Type B pancreatic cell (in vitro differentiated cells): ENCODE results near the gene IL36A. TPM values are rescaled to one million over a fixed set of nuclear protein-coding genes. Genes with fewer than 3 reads are reported as not detected.

Source experiments
- DNase-seq: peaks from one replicate; pipeline ENCODE4 v3.0.0; 2021; ENCODE audit warnings: mixed read lengths; ENCODE audit not compliant: unreplicated experiment; ENCODE audit errors: extremely low spot score
- H3K27ac Mint-ChIP-seq: 2 replicates; pipeline ENCODE4 v1.8.0; 2021; ENCODE audit warnings: mild to moderate bottlenecking, mixed read lengths
- H3K27me3 Mint-ChIP-seq: 2 replicates; pipeline ENCODE4 v1.8.0; 2021; ENCODE audit warnings: mixed read lengths
- H3K36me3 Mint-ChIP-seq: 2 replicates; pipeline ENCODE4 v1.8.0; 2021; ENCODE audit warnings: mixed read lengths
- H3K4me1 Mint-ChIP-seq: one replicate; pipeline ENCODE4 v1.8.0; 2021; ENCODE audit warnings: mixed read lengths; ENCODE audit not compliant: unreplicated experiment
- H3K4me3 Mint-ChIP-seq: 2 replicates; pipeline ENCODE4 v1.8.0; 2021; ENCODE audit warnings: mild to moderate bottlenecking, mixed read lengths
- H3K9me3 Mint-ChIP-seq: 2 replicates; pipeline ENCODE4 v1.8.0; 2021; ENCODE audit warnings: mixed read lengths
- CTCF ChIP-seq: fragments of 200-600 bp; sonication (generic); conservative IDR thresholded peaks from 2 replicates; pipeline ENCODE4 v1.5.0; 2021; ENCODE audit warnings: antibody characterized with exemption, mild to moderate bottlenecking
- total RNA-seq: library from RNA; stranded (reverse); gene quantifications from 2 replicates; pipeline ENCODE4 v1.2.1, GENCODE V29; 2021; ENCODE audit warnings: low replicate concordance

Gene IL36A
- total RNA-seq, 1 donor from 2014 or later = not detected

GRCh38 chr2:112979731-112980130 is 25.5 kb upstream of the IL36A start:
- Mint-ChIP-seq H3K4me1 (no peaks in the 10 kb centered on the region), H3K27me3 (peaks cover 23% of the 10 kb centered on the region), H3K4me3 (no peak overlapping the region), H3K9me3 (no peaks in the 10 kb centered on the region), H3K27ac (no peak overlapping the region), H3K36me3 (no peaks in the 10 kb centered on the region)
- no peak for TF ChIP-seq CTCF
- no peak for DNase-seq

- Mint-ChIP-seq H3K4me1 (no peaks in the 10 kb centered on the region), H3K36me3 (no peaks in the 10 kb centered on the region), H3K9me3 (no peaks in the 10 kb centered on the region), H3K27me3 (peaks cover 21% of the 10 kb centered on the region), H3K4me3 (no peak overlapping the region), H3K27ac (no peak overlapping the region)
- no peak for DNase-seq
- no peak for TF ChIP-seq CTCF
Measured at GRCh38 chr2:112980537-112980936, 24.7 kb upstream of the IL36A start.

- Mint-ChIP-seq H3K27me3 (peaks cover 3% of the 10 kb centered on the region), H3K4me1 (no peaks in the 10 kb centered on the region), H3K9me3 (no peaks in the 10 kb centered on the region), H3K36me3 (no peaks in the 10 kb centered on the region), H3K4me3 (no peak overlapping the region), H3K27ac (no peak overlapping the region)
- no peak for TF ChIP-seq CTCF
- DNase-seq = no peak
Measured at GRCh38 chr2:112985090-112985489, 20.2 kb upstream of the IL36A start.

GRCh38 chr2:112989611-112990010 is 15.6 kb upstream of the IL36A start:
- Mint-ChIP-seq H3K27me3 (peaks cover 6% of the 10 kb centered on the region), H3K4me3 (no peak overlapping the region), H3K27ac (no peak overlapping the region), H3K36me3 (no peaks in the 10 kb centered on the region), H3K9me3 (no peaks in the 10 kb centered on the region), H3K4me1 (no peaks in the 10 kb centered on the region)
- DNase-seq = no peak
- no peak for TF ChIP-seq CTCF

GRCh38 chr2:112993831-112994230 is 11.4 kb upstream of the IL36A start:
- TF ChIP-seq CTCF = no peak
- Mint-ChIP-seq H3K4me1 (no peaks in the 10 kb centered on the region), H3K9me3 (no peaks in the 10 kb centered on the region), H3K36me3 (no peaks in the 10 kb centered on the region), H3K4me3 (no peak overlapping the region), H3K27me3 (peaks cover 13% of the 10 kb centered on the region), H3K27ac (no peak overlapping the region)
- no peak for DNase-seq

GRCh38 chr2:112994648-112995047 is 10.6 kb upstream of the IL36A start:
- Mint-ChIP-seq H3K27ac (no peak overlapping the region), H3K4me3 (no peak overlapping the region), H3K27me3 (peaks cover 17% of the 10 kb centered on the region), H3K9me3 (no peaks in the 10 kb centered on the region), H3K36me3 (no peaks in the 10 kb centered on the region), H3K4me1 (no peaks in the 10 kb centered on the region)
- no peak for DNase-seq
- TF ChIP-seq CTCF = no peak
